SK-N-SH treated with all-trans-retinoic acid at 6 μM for 48 hours (cell line): ENCODE results near the gene APLN.

Experiments used
- ATAC-seq: fragments of 200-7000 bp; cut with Tn5 transposase; 3 replicates; pipeline ENCODE4 v1.9.1; 2020; ENCODE audit warnings: mild to moderate bottlenecking, moderate library complexity
- ARNTL ChIP-seq: fragments of 450-650 bp; formaldehyde crosslinking; IDR thresholded peaks from 2 replicates; pipeline ENCODE4 v1.5.0; 2020; ENCODE audit warnings: low read depth, mild to moderate bottlenecking, moderate library complexity, borderline replicate concordance
- BACH2 ChIP-seq: fragments of 250-450 bp; sonication (Bioruptor Pico); IDR thresholded peaks from 2 replicates; pipeline ENCODE4 v1.9.0; 2021; ENCODE audit warnings: mild to moderate bottlenecking, borderline replicate concordance
- CSDC2 ChIP-seq: fragments of 250-450 bp; sonication (Bioruptor Pico); IDR thresholded peaks from 2 replicates; pipeline ENCODE4 v1.5.0; 2020; ENCODE audit warnings: mild to moderate bottlenecking, moderate library complexity
- ESRRG ChIP-seq: fragments of 250-450 bp; sonication (Bioruptor Pico); IDR thresholded peaks from 2 replicates; pipeline ENCODE4 v1.6.1; 2021; ENCODE audit warnings: mild to moderate bottlenecking
- ISL1 ChIP-seq: fragments of 250-450 bp; sonication (Bioruptor Pico); IDR thresholded peaks from 2 replicates; pipeline ENCODE4 v2.1.2; 2022; ENCODE audit warnings: mild to moderate bottlenecking, moderate library complexity
- OSR1 ChIP-seq: fragments of 250-450 bp; sonication (Bioruptor Pico); IDR thresholded peaks from 2 replicates; pipeline ENCODE4 v1.8.0; 2022; ENCODE audit warnings: moderate library complexity, mild to moderate bottlenecking, inconsistent platforms
- PPARA ChIP-seq: fragments of 250-450 bp; sonication (Bioruptor Pico); IDR thresholded peaks from 2 replicates; pipeline ENCODE4 v1.5.0; 2020; ENCODE audit warnings: mild to moderate bottlenecking, borderline replicate concordance
- RARB ChIP-seq: fragments of 250-450 bp; sonication (Bioruptor Pico); IDR thresholded peaks from 2 replicates; pipeline ENCODE4 v1.8.0; 2021; ENCODE audit warnings: mild to moderate bottlenecking, moderate library complexity
- SNAI2 ChIP-seq: fragments of 250-450 bp; sonication (Bioruptor Pico); IDR thresholded peaks from 2 replicates; pipeline ENCODE4 v1.5.0; 2020; ENCODE audit warnings: mild to moderate bottlenecking, moderate library complexity
- TCF4 ChIP-seq: fragments of 250-450 bp; sonication (Bioruptor Pico); IDR thresholded peaks from 2 replicates; pipeline ENCODE4 v1.8.0; 2021; ENCODE audit warnings: mild to moderate bottlenecking, moderate library complexity, borderline replicate concordance
- TOX ChIP-seq: fragments of 250-450 bp; sonication (Bioruptor Pico); IDR thresholded peaks from 2 replicates; pipeline ENCODE4 v1.8.0; 2021; ENCODE audit warnings: mild to moderate bottlenecking, moderate library complexity, borderline replicate concordance
- ZC3H10 ChIP-seq: fragments of 250-450 bp; sonication (Bioruptor Pico); IDR thresholded peaks from 2 replicates; pipeline ENCODE4 v1.5.1; 2021; ENCODE audit warnings: mild to moderate bottlenecking, moderate library complexity
- ZFP30 ChIP-seq: fragments of 450-650 bp; formaldehyde crosslinking; IDR thresholded peaks from 2 replicates; pipeline ENCODE4 v1.5.0; 2022; ENCODE audit warnings: mild to moderate bottlenecking, moderate library complexity
- ZNF70 ChIP-seq: fragments of 450-650 bp; formaldehyde crosslinking; IDR thresholded peaks from 2 replicates; pipeline ENCODE4 v1.5.0; 2020; ENCODE audit warnings: mild to moderate bottlenecking, moderate library complexity
- ZNF8 ChIP-seq: fragments of 450-650 bp; formaldehyde crosslinking; IDR thresholded peaks from 2 replicates; pipeline ENCODE4 v1.5.0; 2020; ENCODE audit warnings: mild to moderate bottlenecking, moderate library complexity
- TF ChIP-seq, protein P1 (sequence below): fragments of 250-450 bp; sonication (Bioruptor Pico); IDR thresholded peaks from 2 replicates; pipeline ENCODE4 v1.8.0; 2021; ENCODE audit warnings: low read depth, mild to moderate bottlenecking, moderate library complexity, borderline replicate concordance
- TF ChIP-seq, protein P2 (sequence below): fragments of 250-450 bp; sonication (Bioruptor Pico); IDR thresholded peaks from 2 replicates; pipeline ENCODE4 v1.5.1; 2021; ENCODE audit warnings: mild to moderate bottlenecking, moderate library complexity
- TF ChIP-seq, protein P3 (sequence below): fragments of 250-450 bp; sonication (Bioruptor Pico); IDR thresholded peaks from 2 replicates; pipeline ENCODE4 v1.5.0; 2020; ENCODE audit warnings: mild to moderate bottlenecking, moderate library complexity

Gene APLN

DNA sequence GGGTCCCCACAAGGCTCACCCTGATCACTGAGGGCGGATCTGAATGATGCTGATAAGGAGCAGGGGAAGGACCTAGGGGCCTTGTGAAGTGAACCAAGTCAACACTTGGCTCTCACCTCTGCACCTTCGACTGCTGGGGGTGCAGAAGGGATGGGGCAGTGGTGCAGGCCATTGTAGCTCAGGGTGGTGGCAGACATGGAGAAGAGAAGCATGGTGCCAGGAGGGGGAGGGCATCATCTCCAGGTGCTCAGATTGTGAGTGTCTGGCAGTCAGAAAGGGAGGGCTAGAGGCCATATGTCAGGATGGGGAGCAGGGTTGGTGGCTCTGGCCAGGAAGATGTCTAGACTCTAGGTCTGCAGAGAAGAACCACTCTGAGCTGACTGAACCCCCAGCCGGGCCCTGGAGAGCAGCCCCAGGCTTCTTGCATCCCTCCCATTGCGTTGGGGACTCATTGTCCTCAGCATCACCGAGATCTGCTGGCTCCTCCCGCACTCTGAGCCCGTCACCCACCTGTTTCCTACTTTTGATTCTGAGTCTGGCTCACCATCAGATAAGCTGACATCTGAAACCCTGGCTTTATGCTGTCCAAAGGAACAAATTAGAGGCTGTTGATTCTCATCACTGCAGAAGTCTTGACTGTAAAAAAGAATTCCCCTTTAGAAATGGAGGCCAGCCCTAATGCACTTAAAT is 3.8 kb downstream of the APLN start:
- no peak for ATAC-seq
- TF ChIP-seq OSR1 (CRISPR knock-in tag) (no peak), ZNF8 (no peak), PPARA (no peak), ZC3H10 (CRISPR knock-in tag) (no peak), TCF4 (CRISPR knock-in tag) (no peak)
- TF ChIP-seq, protein P1, sequence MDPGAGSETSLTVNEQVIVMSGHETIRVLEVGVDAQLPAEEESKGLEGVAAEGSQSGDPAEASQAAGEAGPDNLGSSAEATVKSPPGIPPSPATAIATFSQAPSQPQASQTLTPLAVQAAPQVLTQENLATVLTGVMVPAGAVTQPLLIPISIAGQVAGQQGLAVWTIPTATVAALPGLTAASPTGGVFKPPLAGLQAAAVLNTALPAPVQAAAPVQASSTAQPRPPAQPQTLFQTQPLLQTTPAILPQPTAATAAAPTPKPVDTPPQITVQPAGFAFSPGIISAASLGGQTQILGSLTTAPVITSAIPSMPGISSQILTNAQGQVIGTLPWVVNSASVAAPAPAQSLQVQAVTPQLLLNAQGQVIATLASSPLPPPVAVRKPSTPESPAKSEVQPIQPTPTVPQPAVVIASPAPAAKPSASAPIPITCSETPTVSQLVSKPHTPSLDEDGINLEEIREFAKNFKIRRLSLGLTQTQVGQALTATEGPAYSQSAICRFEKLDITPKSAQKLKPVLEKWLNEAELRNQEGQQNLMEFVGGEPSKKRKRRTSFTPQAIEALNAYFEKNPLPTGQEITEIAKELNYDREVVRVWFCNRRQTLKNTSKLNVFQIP (CRISPR knock-in tag) = no peak
- TF ChIP-seq, protein P2, sequence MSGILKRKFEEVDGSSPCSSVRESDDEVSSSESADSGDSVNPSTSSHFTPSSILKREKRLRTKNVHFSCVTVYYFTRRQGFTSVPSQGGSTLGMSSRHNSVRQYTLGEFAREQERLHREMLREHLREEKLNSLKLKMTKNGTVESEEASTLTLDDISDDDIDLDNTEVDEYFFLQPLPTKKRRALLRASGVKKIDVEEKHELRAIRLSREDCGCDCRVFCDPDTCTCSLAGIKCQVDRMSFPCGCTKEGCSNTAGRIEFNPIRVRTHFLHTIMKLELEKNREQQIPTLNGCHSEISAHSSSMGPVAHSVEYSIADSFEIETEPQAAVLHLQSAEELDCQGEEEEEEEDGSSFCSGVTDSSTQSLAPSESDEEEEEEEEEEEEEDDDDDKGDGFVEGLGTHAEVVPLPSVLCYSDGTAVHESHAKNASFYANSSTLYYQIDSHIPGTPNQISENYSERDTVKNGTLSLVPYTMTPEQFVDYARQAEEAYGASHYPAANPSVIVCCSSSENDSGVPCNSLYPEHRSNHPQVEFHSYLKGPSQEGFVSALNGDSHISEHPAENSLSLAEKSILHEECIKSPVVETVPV (CRISPR knock-in tag) = no peak
- TF ChIP-seq, protein P3, sequence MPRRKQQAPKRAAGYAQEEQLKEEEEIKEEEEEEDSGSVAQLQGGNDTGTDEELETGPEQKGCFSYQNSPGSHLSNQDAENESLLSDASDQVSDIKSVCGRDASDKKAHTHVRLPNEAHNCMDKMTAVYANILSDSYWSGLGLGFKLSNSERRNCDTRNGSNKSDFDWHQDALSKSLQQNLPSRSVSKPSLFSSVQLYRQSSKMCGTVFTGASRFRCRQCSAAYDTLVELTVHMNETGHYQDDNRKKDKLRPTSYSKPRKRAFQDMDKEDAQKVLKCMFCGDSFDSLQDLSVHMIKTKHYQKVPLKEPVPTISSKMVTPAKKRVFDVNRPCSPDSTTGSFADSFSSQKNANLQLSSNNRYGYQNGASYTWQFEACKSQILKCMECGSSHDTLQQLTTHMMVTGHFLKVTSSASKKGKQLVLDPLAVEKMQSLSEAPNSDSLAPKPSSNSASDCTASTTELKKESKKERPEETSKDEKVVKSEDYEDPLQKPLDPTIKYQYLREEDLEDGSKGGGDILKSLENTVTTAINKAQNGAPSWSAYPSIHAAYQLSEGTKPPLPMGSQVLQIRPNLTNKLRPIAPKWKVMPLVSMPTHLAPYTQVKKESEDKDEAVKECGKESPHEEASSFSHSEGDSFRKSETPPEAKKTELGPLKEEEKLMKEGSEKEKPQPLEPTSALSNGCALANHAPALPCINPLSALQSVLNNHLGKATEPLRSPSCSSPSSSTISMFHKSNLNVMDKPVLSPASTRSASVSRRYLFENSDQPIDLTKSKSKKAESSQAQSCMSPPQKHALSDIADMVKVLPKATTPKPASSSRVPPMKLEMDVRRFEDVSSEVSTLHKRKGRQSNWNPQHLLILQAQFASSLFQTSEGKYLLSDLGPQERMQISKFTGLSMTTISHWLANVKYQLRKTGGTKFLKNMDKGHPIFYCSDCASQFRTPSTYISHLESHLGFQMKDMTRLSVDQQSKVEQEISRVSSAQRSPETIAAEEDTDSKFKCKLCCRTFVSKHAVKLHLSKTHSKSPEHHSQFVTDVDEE (CRISPR knock-in tag) = no peak

DNA sequence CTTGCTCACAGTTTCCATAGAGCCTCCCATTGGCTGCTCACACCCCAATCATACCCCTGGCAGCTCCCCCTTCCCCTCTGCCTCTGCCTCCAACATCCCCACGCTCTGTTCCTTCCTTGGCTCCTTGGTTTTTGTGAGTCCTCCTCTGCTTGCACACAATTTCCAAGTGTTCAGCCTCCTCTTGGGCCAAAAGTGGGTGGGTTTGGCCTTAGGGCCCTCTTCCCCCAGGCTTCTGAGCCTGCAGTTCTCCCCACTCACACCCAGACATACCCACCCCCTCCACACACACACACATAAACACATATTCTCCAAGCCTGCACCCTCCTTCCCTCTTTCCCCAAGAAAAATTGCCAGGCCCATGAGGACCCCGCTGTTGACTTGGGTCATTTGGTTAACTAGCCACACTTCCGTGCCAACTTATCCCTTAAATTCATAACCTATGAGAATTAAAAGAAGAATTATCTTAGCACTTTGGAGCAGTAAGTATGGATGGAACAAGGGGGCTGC is 4.5 kb downstream of the APLN start:
- ATAC-seq = no peak
- TF ChIP-seq, protein P3 (CRISPR knock-in tag) = no peak
- TF ChIP-seq TCF4 (CRISPR knock-in tag) (no peak), SNAI2 (CRISPR knock-in tag) (no peak), BACH2 (CRISPR knock-in tag) (no peak), RARB (CRISPR knock-in tag) (no peak), ZNF70 (CRISPR knock-in tag) (no peak), ESRRG (CRISPR knock-in tag) (no peak), ZC3H10 (CRISPR knock-in tag) (no peak), ZNF8 (no peak), TOX (CRISPR knock-in tag) (no peak), PPARA (no peak), ARNTL (no peak), ZFP30 (CRISPR knock-in tag) (no peak), OSR1 (CRISPR knock-in tag) (no peak), ISL1 (CRISPR knock-in tag) (no peak), CSDC2 (no peak)
- TF ChIP-seq, protein P2 (CRISPR knock-in tag) = no peak
- TF ChIP-seq, protein P1 (CRISPR knock-in tag) = no peak
